B cell (primary cell): Measurements from ENCODE around the gene PACSIN1.

ENCODE experiments used
- EZH2 ChIP-seq: IDR thresholded peaks from 2 replicates; pipeline ENCODE4 v1.6.1; 2012; ENCODE audit warnings: borderline replicate concordance, low read depth, mild to moderate bottlenecking, moderate library complexity, low read length; ENCODE audit not compliant: insufficient read depth, poor library complexity, severe bottlenecking
- TF ChIP-seq, protein P1 (sequence below): fragments of 200-600 bp; IDR thresholded peaks from one replicate; pipeline ENCODE4 v1.8.0; 2022; ENCODE audit warnings: antibody characterized with exemption, mild to moderate bottlenecking

- TF ChIP-seq, protein P1, sequence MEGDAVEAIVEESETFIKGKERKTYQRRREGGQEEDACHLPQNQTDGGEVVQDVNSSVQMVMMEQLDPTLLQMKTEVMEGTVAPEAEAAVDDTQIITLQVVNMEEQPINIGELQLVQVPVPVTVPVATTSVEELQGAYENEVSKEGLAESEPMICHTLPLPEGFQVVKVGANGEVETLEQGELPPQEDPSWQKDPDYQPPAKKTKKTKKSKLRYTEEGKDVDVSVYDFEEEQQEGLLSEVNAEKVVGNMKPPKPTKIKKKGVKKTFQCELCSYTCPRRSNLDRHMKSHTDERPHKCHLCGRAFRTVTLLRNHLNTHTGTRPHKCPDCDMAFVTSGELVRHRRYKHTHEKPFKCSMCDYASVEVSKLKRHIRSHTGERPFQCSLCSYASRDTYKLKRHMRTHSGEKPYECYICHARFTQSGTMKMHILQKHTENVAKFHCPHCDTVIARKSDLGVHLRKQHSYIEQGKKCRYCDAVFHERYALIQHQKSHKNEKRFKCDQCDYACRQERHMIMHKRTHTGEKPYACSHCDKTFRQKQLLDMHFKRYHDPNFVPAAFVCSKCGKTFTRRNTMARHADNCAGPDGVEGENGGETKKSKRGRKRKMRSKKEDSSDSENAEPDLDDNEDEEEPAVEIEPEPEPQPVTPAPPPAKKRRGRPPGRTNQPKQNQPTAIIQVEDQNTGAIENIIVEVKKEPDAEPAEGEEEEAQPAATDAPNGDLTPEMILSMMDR: no peak
- no peak for TF ChIP-seq EZH2
Measured at GRCh38 chr6:34436803-34437643, 28.9 kb upstream of the PACSIN1 start.
